ENCODE measurements around the gene JCHAIN.

The JCHAIN gene

DNA sequence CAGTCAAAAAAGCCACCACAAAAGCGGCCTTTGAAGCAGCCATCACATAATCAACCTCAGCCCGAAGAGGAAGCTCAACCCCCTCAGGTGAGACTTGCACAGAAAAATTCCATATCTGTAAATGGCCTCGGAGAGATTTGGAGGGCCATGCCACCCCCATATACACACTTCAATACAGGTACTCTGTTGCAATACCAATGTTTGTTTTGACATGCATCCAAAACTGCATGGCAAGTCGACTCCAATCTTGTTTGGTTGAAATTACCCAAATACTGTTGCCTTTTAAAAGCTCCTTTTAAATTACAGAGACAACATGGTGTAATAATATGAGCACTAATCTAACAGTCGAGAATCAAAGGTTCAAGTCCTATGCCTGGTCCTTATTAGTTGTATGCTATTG, 31.8 kb downstream of the JCHAIN start:
- DNase-seq: no peak

- no peak for DNase-seq
Measured at GRCh38 chr4:70632028-70632427, 34.3 kb downstream of the JCHAIN start.

DNA sequence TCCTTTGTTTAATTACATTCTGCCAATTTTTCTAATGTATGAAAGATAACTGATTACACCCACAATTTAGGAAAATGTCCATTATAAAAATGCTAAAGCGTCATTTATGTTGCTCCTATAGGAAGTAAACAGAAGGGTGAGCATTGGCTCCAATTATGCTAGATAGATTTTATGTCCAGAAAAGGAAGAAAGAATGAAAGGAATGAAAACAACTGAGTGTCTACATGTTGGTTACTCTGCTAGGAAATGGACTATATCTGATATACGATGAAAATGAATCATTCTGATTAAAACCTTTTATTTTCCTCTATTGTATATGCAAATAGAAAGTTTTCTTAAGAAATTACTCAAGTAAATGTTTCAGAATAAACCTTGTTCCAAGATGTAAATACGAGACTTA, 36.1 kb downstream of the JCHAIN start:
- DNase-seq: no peak

GRCh38 chr4:70629469-70630090, 36.7 kb downstream of the JCHAIN start:
- no peak for DNase-seq

GRCh38 chr4:70628444-70628843, 37.9 kb downstream of the JCHAIN start, which contains the start of gene ENAM:
Gene ENAM (plus strand): TSS chr4:70628744. CDS start chr4:70629501, 757 bp downstream.
- DNase-seq: no peak

GRCh38 chr4:70627620-70628019, 38.7 kb downstream of the JCHAIN start:
- DNase-seq: no peak

DNA sequence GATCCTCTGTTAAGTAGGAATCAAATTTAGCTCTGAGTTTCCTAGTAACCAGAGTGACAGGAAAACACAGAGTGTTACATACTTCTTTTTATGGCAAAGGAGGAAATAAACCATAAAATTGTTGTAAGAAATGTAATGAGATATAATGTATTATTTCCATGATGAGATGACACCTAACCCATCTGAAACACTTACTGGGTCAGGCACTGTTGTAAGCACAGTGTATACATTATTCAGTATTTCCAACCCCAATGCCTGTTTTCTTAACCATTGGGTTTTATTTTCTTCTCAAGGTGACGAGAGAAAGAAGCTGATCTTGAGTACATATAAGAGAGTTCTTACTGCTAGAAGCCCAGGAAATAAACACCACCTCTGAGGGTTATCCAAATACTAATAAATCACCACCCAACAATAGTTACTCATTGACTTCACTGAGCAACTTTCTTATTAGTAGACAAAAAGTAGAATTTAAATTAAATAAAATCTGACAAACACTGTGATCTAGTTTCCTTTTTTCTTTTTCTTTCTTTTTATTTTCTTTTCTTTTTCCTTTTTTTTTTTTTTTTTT, 42.0 kb downstream of the JCHAIN start:
- DNase-seq: no peak

DNA sequence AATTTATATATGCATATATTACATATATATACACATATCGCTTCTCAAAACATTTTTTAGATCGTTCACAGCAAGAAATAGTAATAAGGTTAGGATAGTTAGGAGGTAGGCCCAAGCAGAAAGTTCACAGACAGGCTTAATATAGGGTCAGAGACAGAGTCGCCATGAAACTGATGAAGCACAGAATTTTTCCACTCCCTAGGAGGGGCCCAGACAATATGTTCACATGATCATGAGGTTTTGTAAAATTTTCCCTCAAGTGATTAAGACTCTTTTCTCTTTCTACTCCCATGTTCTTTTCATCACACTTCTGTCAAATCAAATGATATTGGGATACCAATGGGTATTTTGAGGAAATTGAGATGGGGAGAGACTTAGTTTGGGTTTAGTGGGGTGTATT, 43.0 kb downstream of the JCHAIN start:
- no peak for DNase-seq

GRCh38 chr4:70619778-70620177, 46.5 kb downstream of the JCHAIN start:
- DNase-seq: no peak

DNA sequence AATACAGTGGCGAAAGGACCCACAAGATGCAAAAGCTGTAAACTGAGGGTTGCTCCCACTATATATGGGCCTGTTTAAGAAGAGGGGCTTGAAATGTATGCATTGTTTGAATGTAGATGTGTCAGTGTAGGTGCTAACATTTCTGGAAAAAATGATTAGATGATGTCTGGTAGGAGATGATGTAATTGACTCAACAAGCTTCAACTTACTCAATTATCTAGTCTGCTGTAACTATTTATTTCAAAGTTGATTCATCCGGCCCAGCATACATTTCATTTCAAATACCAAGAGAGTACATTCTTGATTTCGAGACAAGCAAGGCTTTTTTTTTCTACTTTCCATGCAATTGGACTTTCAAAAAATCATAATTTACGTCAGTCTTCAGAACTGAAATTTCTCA, 47.0 kb downstream of the JCHAIN start:
- DNase-seq: no peak

DNA sequence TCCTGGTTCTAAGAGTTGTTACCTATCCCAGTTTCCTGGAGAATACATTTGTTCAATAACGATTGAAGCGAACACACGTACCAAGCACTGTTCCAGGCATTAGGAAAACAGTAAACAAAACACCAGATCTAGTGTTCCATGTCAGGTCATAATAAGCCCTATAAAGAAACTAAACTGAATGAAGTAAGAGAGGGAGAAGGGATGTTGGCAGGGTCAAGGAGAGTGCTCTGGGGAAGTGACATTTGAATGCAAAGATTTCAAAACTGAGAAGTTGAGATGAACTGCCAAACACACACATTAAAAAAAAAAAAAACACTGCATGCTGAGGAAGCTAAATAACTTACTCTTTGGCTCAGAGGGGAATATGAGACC, 52.1 kb downstream of the JCHAIN start:
- no peak for DNase-seq

- DNase-seq: no peak
Measured at GRCh38 chr4:70613306-70614183, 52.8 kb downstream of the JCHAIN start.

- no peak for DNase-seq
Measured at GRCh38 chr4:70608324-70608723, 58.0 kb downstream of the JCHAIN start.

- DNase-seq: no peak
Measured at GRCh38 chr4:70607334-70607853, 58.9 kb downstream of the JCHAIN start.

GRCh38 chr4:70606459-70606858, 59.8 kb downstream of the JCHAIN start:
- no peak for DNase-seq

Measured in islet precursor cell (in vitro differentiated cells).